Panc1 (cell line): ENCODE data around the gene L3MBTL2.
"Not testable (repeated sequence)": the region's sequence is repeated elsewhere in the genome, so short reads cannot be mapped to it uniquely, and the experiment has no call there.

Source experiments
- CTCF ChIP-seq: fragments of 450-650 bp; IDR thresholded peaks from 2 replicates; pipeline ENCODE4 v1.5.1; 2017; ENCODE audit warnings: mild to moderate bottlenecking
- POLR2AphosphoS5 ChIP-seq: IDR thresholded peaks from 2 replicates; pipeline ENCODE4 v1.6.1; 2012; ENCODE audit warnings: mild to moderate bottlenecking, low read depth, low read length, moderate library complexity
- REST ChIP-seq, 2 experiments: IDR thresholded peaks; 2 replicates each; pipeline ENCODE4 v1.6.1; 2011 to 2012; ENCODE audit warnings: low read depth in 2 of 2, control low read depth in 1 of 2, low read length in 1 of 2, mild to moderate bottlenecking in 1 of 2, moderate library complexity in 1 of 2; ENCODE audit not compliant: insufficient read depth in 1 of 2
- SIN3A ChIP-seq: IDR thresholded peaks from 2 replicates; pipeline ENCODE4 v1.6.1; 2012; ENCODE audit warnings: low read depth, mild to moderate bottlenecking, low read length, moderate library complexity, borderline replicate concordance; ENCODE audit not compliant: insufficient read depth
- TCF7L2 ChIP-seq: IDR thresholded peaks from 2 replicates; pipeline ENCODE4 v1.6.1; 2011; ENCODE audit warnings: mild to moderate bottlenecking, low read depth, low read length, inconsistent platforms

- TF ChIP-seq CTCF; REST (IDR thresholded peaks at IDR 0.05; ENCODE audit: insufficient read depth in 1 of 2, low read depth in 2 of 2, low read length in 1 of 2); SIN3A; POLR2AphosphoS5; TCF7L2: not testable (repeated sequence)
These were observed 24.8 kb upstream of the L3MBTL2 start for GRCh38 chr22:41180362-41180761.
